ENCODE results near the gene POU6F2. TPM values are rescaled to one million over a fixed set of nuclear protein-coding genes. Genes with fewer than 3 reads are reported as not detected.
"Not testable (repeated sequence)": the region's sequence is repeated elsewhere in the genome, so short reads cannot be mapped to it uniquely, and the experiment has no call there.

POU6F2 gene
- total RNA-seq, 1 donor from 2014 or later, result 0.24 TPM

DNA sequence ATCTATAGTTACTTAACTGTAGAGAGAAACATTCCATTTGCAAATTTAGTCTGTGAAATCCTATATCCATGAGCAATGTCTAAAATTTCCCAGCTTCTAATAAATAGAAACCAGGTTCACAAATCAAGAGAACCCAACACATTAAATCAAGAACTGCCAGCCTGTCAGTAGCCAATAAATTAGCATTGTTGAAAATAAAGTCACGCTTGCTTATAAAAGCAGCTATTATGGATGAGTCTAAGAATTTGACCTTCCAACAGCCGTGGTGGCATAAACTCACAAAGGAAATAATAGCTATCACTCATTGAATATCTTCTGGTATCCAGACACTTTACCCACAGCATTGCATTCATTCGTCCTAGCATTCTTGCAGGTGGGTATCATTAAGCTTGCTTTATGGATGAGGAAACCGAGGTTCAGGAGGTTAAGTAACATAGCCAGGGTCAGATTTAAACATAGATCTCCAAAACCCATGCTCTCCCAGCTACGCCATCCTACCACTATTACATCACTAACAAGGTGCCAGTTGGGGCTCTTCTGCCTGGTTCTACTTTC lies 328.4 kb downstream of the POU6F2 start:
- no peak for ATAC-seq
- intact Hi-C loops (cut with DNase I), result no loop called here
- no peak for DNase-seq (ENCODE audit: missing footprints)

DNA sequence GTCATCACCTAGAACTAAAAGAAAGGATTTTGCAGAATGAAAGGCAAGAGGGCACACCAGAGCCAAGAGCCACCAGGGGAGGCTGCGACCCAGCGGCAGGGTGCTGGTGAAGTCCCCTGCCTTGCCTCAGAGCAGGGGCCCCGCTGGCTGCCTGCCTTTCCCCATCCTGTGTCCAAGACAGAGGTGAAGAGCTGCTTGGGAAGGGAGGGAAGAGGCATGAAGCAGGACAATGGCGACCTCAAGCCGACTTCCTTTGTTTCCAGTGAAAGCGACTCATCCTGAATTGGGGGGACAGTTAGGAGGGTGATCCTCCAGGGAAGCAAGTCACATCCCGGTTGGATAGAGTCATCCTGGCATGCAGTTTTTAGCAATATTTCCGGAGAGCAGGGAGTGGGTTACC lies 333.0 kb downstream of the POU6F2 start:
- DNase-seq (ENCODE audit: missing footprints), result no peak
- intact Hi-C loops (cut with DNase I), result no loop called here
- no peak for ATAC-seq

DNA sequence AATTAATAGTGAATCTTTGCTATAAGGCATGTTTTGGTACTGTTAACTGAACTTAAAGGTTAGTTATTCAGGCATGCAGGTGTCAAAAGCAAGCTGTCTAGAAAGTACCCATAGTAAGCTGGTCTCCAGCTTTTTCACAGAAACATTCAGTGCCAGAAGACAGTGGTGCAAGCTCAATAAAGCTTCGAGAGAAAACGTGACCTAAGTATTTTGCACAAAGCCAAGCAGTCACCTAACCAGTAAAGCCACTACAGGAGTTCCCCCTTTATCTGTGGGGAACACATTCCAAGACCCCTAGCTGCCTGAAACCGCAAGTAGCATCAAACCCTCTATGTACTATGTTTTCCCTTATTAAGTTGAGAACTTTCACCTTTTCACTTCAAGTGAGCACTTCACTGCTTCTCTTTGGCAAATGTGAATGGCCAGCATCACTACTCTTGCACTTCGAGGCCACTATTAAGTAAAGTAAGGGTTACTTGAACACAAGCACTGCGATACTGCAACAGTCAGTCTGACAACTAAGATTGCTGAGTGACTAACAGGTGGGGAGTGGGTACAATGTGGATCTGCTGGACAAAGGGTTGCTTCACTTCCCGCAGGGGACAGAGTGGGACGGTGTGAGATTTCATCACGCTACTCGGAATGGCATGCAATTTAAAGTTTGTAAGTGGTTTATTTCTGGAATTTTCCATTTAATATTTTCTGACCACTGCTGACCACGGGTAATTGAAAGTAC lies 334.7 kb downstream of the POU6F2 start:
- no peak for DNase-seq (ENCODE audit: missing footprints)
- intact Hi-C loops (cut with DNase I), result no loop called here
- no peak for ATAC-seq

DNA sequence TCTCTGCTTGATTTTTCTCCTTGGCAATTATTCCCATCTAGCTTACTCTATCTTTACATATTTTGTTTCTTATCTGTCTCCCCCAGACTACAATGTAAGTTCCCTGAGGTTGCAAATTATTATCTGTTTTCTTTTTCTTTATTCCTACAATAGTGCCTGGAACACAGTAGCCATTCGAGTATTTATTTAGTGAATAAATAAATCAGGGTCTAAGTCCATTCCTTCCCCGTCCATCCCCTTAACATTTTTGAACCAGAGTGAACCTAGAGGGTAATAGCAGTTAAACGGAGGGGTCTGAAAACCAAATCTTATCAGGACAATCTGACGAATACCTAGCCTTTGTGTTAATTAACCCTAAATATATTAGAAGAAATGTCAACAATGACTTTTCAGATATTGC lies 335.7 kb downstream of the POU6F2 start:
- no peak for ATAC-seq
- intact Hi-C loops (cut with DNase I), result no loop called here
- no peak for DNase-seq (ENCODE audit: missing footprints)

DNA sequence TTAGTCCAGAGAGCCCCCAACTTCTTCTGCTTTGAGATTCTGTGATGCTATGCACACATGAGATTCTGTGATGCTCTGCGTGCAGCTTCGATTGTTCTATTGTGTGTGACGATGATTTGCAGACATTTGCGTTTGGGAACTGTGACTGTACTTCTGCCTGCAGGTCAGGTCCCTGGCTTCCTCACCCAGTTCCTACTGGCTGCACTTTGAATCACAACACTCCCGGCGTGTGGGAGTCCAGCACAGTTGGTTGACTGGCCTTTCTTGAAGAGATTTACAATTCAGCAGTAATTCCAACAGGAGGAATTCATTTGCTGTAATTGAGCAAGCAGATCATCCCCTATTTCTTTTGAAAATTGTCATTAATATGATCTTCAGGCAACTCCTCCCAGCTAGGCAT lies 336.3 kb downstream of the POU6F2 start:
- intact Hi-C loops (cut with DNase I), result no loop called here
- ATAC-seq, result no peak
- DNase-seq (ENCODE audit: missing footprints), result no peak

DNA sequence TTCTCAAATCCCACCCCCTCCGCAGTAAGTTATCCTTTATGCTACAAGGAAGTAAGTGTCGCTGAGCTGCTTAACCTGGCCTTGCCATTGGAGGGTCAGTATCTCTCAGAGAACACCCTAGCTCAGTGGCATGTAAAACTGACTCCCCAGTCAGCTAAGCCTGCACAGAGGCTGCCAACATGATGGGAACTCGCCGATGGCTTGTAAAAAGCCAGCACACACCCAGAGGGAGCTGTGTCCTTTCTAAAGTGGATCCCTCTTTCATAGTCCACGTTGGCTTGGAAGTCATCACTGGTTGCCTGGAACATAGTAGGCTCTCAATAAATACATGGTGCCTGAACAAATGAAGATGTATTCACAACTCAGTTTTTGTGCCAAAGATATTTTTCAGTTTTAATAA lies 339.4 kb downstream of the POU6F2 start:
- intact Hi-C loops (cut with DNase I), result no loop called here
- ATAC-seq (no peak), DNase-seq (ENCODE audit: missing footprints) (no peak)

DNA sequence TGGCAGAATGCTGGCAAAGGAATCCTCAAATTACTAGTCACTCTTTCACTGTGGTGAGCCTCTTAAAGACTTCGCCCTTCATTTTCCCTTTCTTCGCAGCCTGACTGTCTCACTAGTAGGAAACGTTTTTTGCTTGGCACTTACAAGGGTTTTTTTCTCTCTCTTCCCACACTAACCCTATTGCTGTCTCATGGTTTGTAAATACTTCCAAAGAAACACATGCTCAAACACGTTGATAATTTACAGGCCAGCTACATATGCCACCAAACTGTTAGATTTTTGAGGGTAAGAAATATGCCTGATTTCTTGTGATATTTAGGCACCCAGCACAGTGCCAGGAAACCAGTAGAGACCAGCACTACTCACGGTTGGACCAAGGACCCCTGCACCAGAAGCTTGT lies 340.2 kb downstream of the POU6F2 start:
- no peak for ATAC-seq
- DNase-seq (ENCODE audit: missing footprints), result no peak
- intact Hi-C loops (cut with DNase I), result no loop called here

DNA sequence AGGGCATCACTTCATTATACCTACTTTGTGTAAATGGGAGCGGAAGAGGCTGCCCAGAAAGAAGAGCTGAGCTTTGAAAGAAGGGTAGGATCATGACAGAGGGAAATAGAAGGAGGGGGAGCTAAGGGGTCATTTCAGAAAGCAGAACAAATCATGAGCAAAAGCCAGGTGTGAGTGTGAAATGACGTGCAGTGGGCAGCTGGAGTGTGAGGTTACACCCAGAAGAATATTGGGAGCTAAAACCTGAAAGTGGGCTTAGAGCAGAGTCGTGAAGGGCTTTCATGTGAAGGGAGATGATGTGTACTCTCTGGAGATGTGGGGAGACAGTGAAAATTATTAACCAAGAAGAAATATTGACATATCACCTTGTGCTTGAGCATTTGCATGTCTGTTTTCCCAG lies 343.5 kb downstream of the POU6F2 start:
- DNase-seq (ENCODE audit: missing footprints) (no peak), ATAC-seq (no peak)
- intact Hi-C loops (cut with DNase I), result no loop called here

DNA sequence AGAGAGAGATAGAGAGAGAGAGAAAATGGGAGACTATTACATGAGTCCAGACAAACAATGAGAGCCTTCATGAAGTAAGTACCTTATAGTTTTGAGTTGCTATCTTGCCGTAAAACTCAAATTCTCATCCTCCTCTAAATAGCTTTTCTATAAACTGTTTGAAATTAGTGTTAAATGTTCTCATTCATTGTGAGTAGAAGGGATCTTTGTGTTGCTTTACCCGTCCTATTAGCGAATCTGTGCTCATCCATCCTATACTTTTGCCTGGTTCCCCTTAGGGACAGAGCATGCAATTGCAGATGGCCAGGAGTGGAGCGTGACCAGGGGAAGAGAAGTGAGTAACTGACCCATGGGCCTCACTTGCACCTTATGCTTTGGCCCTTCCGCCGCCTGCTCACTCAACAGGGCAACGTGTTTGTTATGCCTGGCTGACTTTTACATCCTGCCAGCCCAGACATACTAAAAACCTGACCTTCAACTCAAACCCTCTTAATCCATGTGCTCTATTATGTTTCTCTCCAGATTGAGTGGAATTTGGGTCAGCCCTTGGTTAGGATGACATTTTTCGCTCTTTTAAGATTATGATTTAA lies 344.3 kb downstream of the POU6F2 start:
- no peak for ATAC-seq
- intact Hi-C loops (cut with DNase I), result no loop called here
- DNase-seq (ENCODE audit: missing footprints), result no peak

DNA sequence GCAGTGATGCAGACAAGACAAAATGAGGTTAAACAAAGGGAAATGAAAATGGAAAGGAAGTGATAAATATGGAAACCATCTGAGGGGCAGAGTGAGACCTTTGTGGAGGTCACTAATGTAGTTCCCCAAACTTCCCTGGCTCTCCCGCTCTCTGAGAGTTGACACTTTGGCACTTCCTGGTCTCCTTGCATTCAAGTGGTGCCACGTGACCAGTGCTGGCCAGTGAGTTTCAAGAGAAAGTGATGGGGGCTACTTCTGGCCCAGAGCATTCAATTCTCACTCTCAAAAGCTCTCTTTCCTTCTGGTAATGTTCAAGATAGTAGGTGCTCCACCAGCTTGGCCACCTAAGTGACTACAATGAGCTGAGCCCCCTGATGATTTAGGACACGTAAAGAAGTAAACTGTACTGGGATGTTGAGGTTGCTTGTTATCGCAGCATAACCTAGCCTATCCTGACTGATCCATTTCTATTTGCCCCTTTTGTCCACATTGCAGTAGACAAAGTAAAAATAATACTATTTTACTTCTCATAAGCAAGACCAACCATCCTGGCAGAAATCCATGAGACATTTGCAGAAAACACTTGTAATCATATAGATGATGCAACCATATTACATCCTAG lies 346.5 kb downstream of the POU6F2 start:
- ATAC-seq, result no peak

DNA sequence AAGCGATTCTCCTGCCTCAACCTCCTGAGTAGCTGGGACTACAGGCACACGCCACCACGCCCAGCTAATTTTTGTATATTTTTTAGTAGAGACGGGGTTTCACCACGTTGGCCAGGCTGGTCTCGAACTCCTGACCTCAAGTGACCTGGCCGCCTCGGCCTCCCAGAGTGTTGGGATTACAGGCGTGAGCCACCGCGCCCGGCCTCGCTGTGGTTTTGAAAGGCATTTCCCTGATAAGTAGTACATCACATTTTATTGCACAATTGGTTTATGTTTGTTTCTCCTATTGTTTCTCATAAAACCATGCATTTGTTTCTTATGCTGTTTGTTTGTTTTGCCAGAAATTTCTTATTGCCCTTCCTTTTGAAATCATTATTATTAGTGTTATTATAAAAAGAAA lies 353.9 kb downstream of the POU6F2 start:
- DNase-seq (ENCODE audit: missing footprints); ATAC-seq; intact Hi-C loops (cut with DNase I): not testable (repeated sequence)

More for the DNA sequence above, 346.5 kb downstream of the POU6F2 start:
- DNase-seq (ENCODE audit: missing footprints), result no peak
- intact Hi-C loops (cut with DNase I), result no loop called here

DNA sequence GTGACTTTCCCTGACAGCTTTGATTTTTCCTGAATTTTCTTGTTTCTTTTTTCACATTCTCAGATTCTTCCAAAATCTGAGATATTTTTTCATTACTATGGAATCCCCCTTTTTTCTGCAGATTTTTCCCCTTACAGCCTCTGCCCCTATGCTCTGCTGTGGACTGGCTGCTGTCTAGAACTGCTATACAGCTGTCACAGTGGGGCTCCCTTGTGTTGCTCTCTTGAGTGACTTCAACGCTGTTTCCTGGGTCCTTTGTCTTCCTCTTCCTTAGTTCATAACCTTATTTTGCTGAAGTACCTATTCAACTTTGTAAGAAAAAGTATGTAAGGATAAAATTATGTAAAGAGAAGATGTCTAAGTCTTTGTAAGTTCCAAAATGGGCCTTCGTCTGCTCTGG lies 354.4 kb downstream of the POU6F2 start:
- DNase-seq (ENCODE audit: missing footprints) (no peak), ATAC-seq (no peak)
- intact Hi-C loops (cut with DNase I), result no loop called here

DNA sequence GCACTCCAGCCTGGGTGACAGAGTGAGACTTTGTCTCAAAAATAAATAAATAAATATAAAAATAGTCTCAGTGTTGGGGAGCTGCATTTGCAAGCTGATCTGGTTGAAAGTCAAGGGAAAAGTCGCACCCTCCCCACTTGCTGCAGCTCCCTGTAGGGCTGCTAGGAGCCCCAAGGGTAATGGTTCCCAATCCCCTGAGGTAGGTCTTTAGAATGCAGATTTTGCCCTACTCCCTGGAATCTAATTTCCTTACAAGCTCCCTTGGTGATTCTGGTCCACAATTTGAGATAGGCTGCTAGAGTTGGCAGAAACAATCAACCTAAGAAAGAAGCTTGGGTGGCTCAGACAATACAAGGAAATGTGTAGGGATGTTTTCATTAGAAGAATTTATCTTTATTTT lies 356.0 kb downstream of the POU6F2 start:
- no peak for DNase-seq (ENCODE audit: missing footprints)
- ATAC-seq, result no peak
- intact Hi-C loops (cut with DNase I), result no loop called here

DNA sequence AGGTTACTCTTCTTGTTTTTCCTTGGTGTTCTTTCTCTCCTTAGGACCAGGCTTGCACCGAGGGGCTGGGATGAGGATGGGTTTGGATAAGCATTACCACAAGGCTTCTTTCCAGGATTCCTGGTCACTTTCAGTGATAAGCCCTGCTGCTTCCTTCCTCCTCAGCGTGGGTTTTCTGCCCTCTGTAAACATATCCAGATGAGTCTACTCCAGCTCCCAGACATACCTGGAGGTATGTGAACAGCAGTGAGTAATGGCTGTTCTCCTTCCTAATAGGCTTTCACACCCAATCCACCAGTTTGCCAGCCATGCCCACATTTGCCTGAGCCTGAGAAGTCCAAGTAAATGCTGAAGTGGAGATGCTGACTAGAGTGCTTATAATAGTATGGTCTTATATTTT lies 358.7 kb downstream of the POU6F2 start:
- DNase-seq (ENCODE audit: missing footprints), result no peak
- intact Hi-C loops (cut with DNase I), result no loop called here
- no peak for ATAC-seq

DNA sequence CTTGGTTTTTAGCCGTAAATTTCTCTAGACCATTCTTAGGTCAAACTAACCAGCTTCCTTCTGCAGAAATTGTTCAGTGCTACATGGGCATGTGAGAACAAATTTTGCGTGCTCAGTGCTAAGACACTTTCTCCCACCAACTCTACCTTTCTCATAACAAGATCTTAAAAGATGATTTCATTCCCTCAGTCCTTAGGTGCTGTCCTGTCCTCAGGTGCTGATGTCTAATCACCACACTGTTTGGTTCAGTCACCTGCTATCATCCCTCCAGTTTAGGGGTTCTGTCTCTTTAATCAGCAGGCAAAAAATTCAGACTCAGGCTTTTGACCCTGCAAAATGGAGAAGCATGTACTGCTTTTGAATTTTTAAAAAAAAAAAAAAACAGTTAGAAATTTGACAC lies 361.0 kb downstream of the POU6F2 start:
- DNase-seq (ENCODE audit: missing footprints) (no peak), ATAC-seq (no peak)
- intact Hi-C loops (cut with DNase I), result no loop called here

DNA sequence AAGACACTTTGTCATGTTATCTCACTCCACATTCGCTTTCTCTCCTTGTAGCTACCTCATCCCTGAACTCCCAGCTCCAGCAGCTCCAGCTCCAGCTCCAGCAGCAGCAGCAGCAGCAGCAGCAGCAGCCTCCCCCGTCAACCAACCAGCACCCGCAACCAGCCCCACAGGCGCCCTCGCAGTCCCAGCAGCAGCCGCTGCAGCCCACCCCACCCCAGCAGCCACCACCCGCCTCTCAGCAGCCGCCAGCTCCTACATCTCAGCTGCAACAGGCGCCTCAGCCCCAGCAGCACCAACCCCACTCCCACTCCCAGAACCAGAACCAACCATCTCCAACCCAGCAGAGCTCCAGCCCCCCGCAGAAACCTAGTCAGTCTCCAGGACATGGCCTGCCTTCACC lies 361.9 kb downstream of the POU6F2 start:
- ATAC-seq (no peak), DNase-seq (ENCODE audit: missing footprints) (no peak)
- intact Hi-C loops (cut with DNase I), result no loop called here

DNA sequence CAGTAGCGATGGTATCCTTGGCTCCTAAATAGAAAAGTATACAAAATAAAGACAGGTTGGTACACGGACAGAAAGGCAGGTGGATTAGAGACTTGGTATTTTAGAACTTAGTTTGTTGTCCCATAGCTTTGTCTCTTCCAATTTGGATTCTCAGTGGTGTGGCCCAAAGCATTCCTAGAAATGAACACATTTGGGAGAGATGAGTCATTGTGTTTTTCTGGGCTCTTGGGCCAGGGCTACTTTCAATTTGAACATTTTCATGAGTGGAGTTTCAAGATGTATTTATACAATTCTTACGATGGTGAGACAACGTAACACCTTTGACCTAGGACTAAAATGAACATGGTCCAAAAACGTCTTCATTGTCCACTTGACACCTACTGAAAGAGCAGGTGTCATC lies 363.4 kb downstream of the POU6F2 start:
- peak; percentile 39 for ATAC-seq
- DNase-seq (ENCODE audit: missing footprints), result no peak
- intact Hi-C loops (cut with DNase I), result no loop called here

DNA sequence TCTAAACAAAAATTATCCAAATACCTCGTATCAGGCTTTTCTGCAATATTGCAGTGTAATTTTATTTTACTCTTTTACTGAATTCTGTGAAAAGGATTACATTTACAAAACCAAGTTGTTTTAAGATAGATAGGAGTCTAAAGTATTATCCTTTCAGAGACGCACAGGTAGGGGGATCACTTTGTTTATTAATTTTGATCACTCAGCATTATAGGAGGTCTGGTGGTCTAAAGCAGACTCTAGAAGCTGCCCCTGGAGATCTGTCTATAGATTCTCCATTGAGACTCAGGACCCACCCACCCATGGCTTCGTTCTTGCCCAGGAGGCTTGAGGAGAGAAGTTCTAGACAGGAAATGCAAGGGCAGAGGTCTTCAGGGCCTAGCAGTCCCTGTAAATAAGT lies 365.1 kb downstream of the POU6F2 start:
- DNase-seq (ENCODE audit: missing footprints), result no peak
- intact Hi-C loops (cut with DNase I), result no loop called here
- ATAC-seq, result no peak

DNA sequence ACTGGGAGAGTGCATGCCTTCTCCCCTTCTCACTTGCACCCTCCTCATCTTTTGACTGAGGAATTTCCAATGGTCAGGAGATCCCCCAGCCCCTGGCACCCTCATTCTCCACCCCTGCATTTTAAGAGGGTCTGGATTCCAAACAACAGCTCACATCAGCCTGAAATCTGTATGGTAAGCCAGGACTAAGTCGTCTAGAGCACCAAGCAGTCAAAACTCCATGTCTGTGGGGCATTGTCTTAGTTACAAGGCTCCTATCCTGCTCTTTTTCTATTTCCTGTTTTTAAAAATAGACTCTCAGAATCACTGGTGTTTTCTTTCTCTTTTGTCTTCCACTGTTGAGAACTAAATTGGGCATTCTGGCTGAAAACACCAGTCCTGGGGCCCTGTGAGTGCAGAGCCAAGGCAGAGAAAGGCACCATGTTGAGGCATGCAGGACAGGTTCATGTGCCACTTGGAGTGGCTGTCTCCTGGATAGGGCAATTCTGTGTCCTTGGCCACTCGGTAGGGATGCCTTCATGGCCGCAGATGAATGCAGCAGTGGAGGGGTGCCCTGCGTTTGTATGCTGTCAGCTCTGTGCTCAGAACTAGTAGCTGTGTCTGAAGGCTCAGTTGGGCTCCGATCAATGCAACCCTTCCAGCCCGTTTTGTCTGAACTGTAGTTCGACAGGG lies 371.9 kb downstream of the POU6F2 start:
- no peak for ATAC-seq
- intact Hi-C loops (cut with DNase I), result no loop called here
- no peak for DNase-seq (ENCODE audit: missing footprints)

Data from Right ventricle myocardium inferior (tissue), 1 donor.